Neural cell (in vitro differentiated cells): ENCODE results near the gene C3. TPM values are rescaled to one million over a fixed set of nuclear protein-coding genes. Genes with fewer than 3 reads are reported as not detected.

Experiments used
- H2AFZ ChIP-seq: fragments of 200-600, 300-800 bp; sonication (generic), shearing (Covaris generic); 2 replicates; pipeline ENCODE4 v1.6.0; 2014; ENCODE audit warnings: low read depth, mild to moderate bottlenecking, antibody characterized with exemption, low read length, moderate library complexity
- H3F3A ChIP-seq: fragments of 200-600 bp; shearing (Covaris generic); 2 replicates; pipeline ENCODE4 v1.6.1; 2016; ENCODE audit warnings: mild to moderate bottlenecking, moderate library complexity, mixed read lengths, antibody characterized with exemption, low read length; ENCODE audit not compliant: insufficient read depth, poor library complexity, severe bottlenecking
- H3K27ac ChIP-seq: fragments of 200-600, 300-800 bp; sonication (generic), shearing (Covaris generic); 2 replicates; pipeline ENCODE4 v1.5.1; 2014; ENCODE audit warnings: mild to moderate bottlenecking, low read length, moderate library complexity
- H3K27me3 ChIP-seq: fragments of 300-800, 200-600 bp; sonication (generic), shearing (Covaris generic); 2 replicates; pipeline ENCODE4 v1.6.0; 2014; ENCODE audit warnings: mild to moderate bottlenecking, low read depth, low read length, moderate library complexity; ENCODE audit not compliant: insufficient read depth
- H3K36me3 ChIP-seq: fragments of 300-800, 200-600 bp; sonication (generic), shearing (Covaris generic); 2 replicates; pipeline ENCODE4 v1.5.1; 2014; ENCODE audit warnings: mild to moderate bottlenecking, antibody characterized with exemption, low read length, moderate library complexity; ENCODE audit not compliant: insufficient read depth
- H3K4me2 ChIP-seq: fragments of 300-800, 200-600 bp; sonication (generic), shearing (Covaris generic); 2 replicates; pipeline ENCODE4 v1.6.0; 2014; ENCODE audit warnings: mild to moderate bottlenecking, low read length
- H3K4me3 ChIP-seq: fragments of 300-800, 200-600 bp; sonication (generic), shearing (Covaris generic); 2 replicates; pipeline ENCODE4 v1.5.1; 2014; ENCODE audit warnings: mild to moderate bottlenecking, low read length, moderate library complexity
- H3K79me2 ChIP-seq: fragments of 200-600 bp; shearing (Covaris generic); replicated peaks from 2 replicates; pipeline ENCODE4 v1.6.0; 2014; ENCODE audit warnings: mild to moderate bottlenecking, low read length, moderate library complexity; ENCODE audit not compliant: insufficient read depth
- H3K9ac ChIP-seq: fragments of 300-800, 200-600 bp; sonication (generic), shearing (Covaris generic); 2 replicates; pipeline ENCODE4 v1.6.1; 2016; ENCODE audit warnings: mild to moderate bottlenecking, low read length, mixed read lengths
- H3K9me2 ChIP-seq: fragments of 200-600 bp; shearing (Covaris generic); 2 replicates; pipeline ENCODE4 v1.6.1; 2016; ENCODE audit warnings: mild to moderate bottlenecking, low read length, mixed read lengths; ENCODE audit not compliant: insufficient read depth
- H3K9me3 ChIP-seq: fragments of 200-600, 300-800 bp; sonication (generic), shearing (Covaris generic); 2 replicates; pipeline ENCODE4 v1.6.1; 2016; ENCODE audit warnings: mild to moderate bottlenecking, mixed run types, low read length, moderate library complexity, mixed read lengths
- H4K20me1 ChIP-seq: fragments of 200-600 bp; shearing (Covaris generic); 2 replicates; pipeline ENCODE4 v1.6.1; 2016; ENCODE audit warnings: mild to moderate bottlenecking, mixed run types; ENCODE audit not compliant: insufficient read depth
- CTCF ChIP-seq: fragments of 450-650 bp; IDR thresholded peaks from 2 replicates; pipeline ENCODE4 v1.5.1; 2014; ENCODE audit warnings: antibody characterized with exemption, mild to moderate bottlenecking, moderate library complexity; ENCODE audit not compliant: poor library complexity, severe bottlenecking
- EP300 ChIP-seq: fragments of 450-650 bp; conservative IDR thresholded peaks from 2 replicates; pipeline ENCODE4 v1.6.1; 2014; ENCODE audit warnings: antibody characterized with exemption, mild to moderate bottlenecking, moderate library complexity; ENCODE audit not compliant: poor library complexity, severe bottlenecking
- EZH2 ChIP-seq: fragments of 200-600, 300-800 bp; shearing (Covaris generic), sonication (generic); IDR thresholded peaks from 2 replicates; pipeline ENCODE4 v1.6.1; 2014; ENCODE audit warnings: antibody characterized with exemption, low read length, borderline replicate concordance, mild to moderate bottlenecking; ENCODE audit not compliant: insufficient read depth, poor library complexity, severe bottlenecking
- MXI1 ChIP-seq: fragments of 450-650 bp; conservative IDR thresholded peaks from 2 replicates; pipeline ENCODE4 v1.6.1; 2014; ENCODE audit warnings: antibody characterized with exemption, mild to moderate bottlenecking; ENCODE audit not compliant: poor library complexity, severe bottlenecking
- POLR2AphosphoS5 ChIP-seq: IDR thresholded peaks from 2 replicates; pipeline ENCODE4 v1.6.1; 2012
- RAD21 ChIP-seq: fragments of 450-650 bp; conservative IDR thresholded peaks from 2 replicates; pipeline ENCODE4 v1.6.1; 2014; ENCODE audit warnings: antibody characterized with exemption, mild to moderate bottlenecking, moderate library complexity
- REST ChIP-seq: IDR thresholded peaks from 2 replicates; pipeline ENCODE4 v1.6.1; 2012; ENCODE audit warnings: borderline replicate concordance
- SMC3 ChIP-seq: fragments of 450-650 bp; conservative IDR thresholded peaks from 2 replicates; pipeline ENCODE4 v1.6.1; 2014; ENCODE audit warnings: antibody characterized with exemption, mild to moderate bottlenecking, moderate library complexity; ENCODE audit not compliant: poor library complexity
- TAF1 ChIP-seq: IDR thresholded peaks from 2 replicates; pipeline ENCODE4 v1.6.1; 2012; ENCODE audit warnings: low read depth
- polyA plus RNA-seq: library from polyadenylated mRNA; depleted of rRNA; stranded (reverse); fragments of >200 nt; gene quantifications from 2 replicates; pipeline ENCODE4 v1.2.3, GENCODE V29; 2014

Gene C3
- polyA plus RNA-seq, 1 donor from 2014 or later = not detected

DNA sequence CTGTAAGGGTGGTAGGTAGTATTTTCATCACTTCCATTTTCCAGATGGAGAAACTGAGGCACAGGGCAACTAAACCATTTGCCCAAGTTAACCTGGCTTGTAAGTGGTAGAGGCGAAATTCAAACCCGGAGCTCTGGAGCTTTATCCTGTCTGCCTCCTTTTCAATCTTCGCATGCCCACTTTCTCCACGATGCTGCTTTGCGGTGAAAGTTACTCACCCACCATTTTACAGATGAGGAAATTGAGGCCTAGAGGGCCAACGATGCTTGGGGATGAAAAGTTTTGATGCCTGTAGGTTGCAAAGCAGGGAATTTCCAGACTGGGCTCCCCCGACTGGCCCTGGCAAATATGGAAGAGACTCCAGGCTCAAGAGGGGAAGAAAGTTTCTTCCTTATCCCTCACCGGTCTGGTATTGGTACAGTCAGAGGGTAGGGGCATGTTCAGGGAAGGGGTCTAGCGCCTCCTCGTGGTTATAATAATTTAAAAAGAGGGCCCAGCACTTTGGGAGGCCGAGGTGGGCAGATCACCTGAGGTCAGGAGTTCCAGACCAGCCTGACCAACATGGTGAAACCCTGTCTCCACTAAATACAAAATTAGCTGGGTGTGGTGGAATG is 48.7 kb upstream of the C3 start:
- Histone ChIP-seq H3F3A (no peaks in the 10 kb centered on the region), H3K4me2 (no peak overlapping the region), H3K27ac (no peak overlapping the region), H3K9me2 (no peaks in the 10 kb centered on the region), H3K9me3 (no peaks in the 10 kb centered on the region), H3K36me3 (no peaks in the 10 kb centered on the region), H3K4me3 (no peak overlapping the region), H3K9ac (no peak overlapping the region), H4K20me1 (no peaks in the 10 kb centered on the region), H3K27me3 (peaks cover 32% of the 10 kb centered on the region), H2AFZ (no peak overlapping the region), H3K79me2 (no peaks in the 10 kb centered on the region)
- TF ChIP-seq EP300 (no peak), REST (no peak), POLR2AphosphoS5 (no peak), TAF1 (no peak), EZH2 (no peak), SMC3 (no peak), MXI1 (no peak), RAD21 (no peak), CTCF (no peak)

DNA sequence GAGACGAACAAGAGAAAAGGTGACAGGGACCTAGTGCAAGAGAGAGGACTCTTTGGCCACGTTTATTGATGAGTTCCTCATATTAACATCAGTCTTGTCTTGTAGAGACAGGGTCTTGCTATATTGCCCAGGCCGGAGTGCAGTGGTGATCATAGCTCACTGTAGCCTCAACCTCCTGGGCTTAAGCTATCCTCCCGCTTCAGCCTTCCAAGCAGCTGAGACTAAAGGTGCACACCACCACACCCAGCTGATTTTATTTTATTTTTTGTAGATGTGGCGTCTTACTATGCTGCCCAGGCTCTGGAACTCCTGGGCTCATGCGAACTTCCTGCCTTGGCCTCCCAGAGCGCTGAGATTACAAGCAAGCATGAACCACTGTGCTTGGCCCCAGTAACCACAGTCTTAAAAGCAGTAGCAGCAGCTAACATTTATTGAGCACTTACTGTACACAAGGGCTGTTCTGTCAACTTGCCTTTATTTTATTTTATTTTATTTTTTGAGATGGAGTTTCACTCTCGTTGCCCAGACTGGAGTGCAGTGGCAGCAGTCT is 47.9 kb upstream of the C3 start:
- TF ChIP-seq TAF1 = no peak
- TF ChIP-seq POLR2AphosphoS5 = no peak
- TF ChIP-seq MXI1 = no peak
- no peak for TF ChIP-seq CTCF
- no peak for TF ChIP-seq EP300
- no peak for TF ChIP-seq SMC3
- TF ChIP-seq EZH2 = no peak
- no peak for TF ChIP-seq RAD21
- Histone ChIP-seq H3K4me3 (no peak overlapping the region), H3K27ac (no peak overlapping the region), H3K4me2 (no peak overlapping the region), H3F3A (no peaks in the 10 kb centered on the region), H3K9ac (no peak overlapping the region), H3K27me3 (peaks cover 32% of the 10 kb centered on the region), H3K36me3 (no peaks in the 10 kb centered on the region), H4K20me1 (no peaks in the 10 kb centered on the region), H2AFZ (no peak overlapping the region), H3K9me2 (no peaks in the 10 kb centered on the region), H3K9me3 (no peaks in the 10 kb centered on the region), H3K79me2 (no peaks in the 10 kb centered on the region)
